Motor neuron (in vitro differentiated cells): ENCODE measurements around the gene MAIP1. TPM values are rescaled to one million over a fixed set of nuclear protein-coding genes. Genes with fewer than 3 reads are reported as not detected.
A peak's percentile ranks its signal among the peaks of the same experiment; 100 is the strongest.

Source experiments
- ATAC-seq, 8 experiments: fragments of 200-7000 bp; cut with Tn5 transposase; replicated peaks in 6 of 8; 2 replicates each; pipeline ENCODE4 v1.8.0; 2021; ENCODE audit warnings: mild to moderate bottlenecking in 8 of 8, moderate library complexity in 8 of 8
- H3K27ac ChIP-seq, 2 donors: fragments of 250-450 bp; sonication (Bioruptor Pico); 2 replicates each; pipeline ENCODE4 v1.9.0; 2021; ENCODE audit warnings: antibody characterized with exemption in 2 of 2, mild to moderate bottlenecking in 2 of 2, moderate library complexity in 1 of 2
- H3K4me1 ChIP-seq, 2 donors: fragments of 250-450 bp; sonication (Bioruptor Pico); replicated peaks in 1 of 2; 2 replicates each; pipeline ENCODE4 v1.6.1; 2021; ENCODE audit warnings: antibody characterized with exemption in 2 of 2, mild to moderate bottlenecking in 2 of 2, moderate library complexity in 1 of 2
- H3K4me3 ChIP-seq, 5 donors: fragments of 250-450 bp; sonication (Bioruptor Pico); 2 replicates each; pipeline ENCODE4 v1.9.0; 2021; ENCODE audit warnings: antibody characterized with exemption in 5 of 5, mild to moderate bottlenecking in 5 of 5, moderate library complexity in 4 of 5
- WGBS, 10 experiments: fragments of 450-650 bp; shearing (Covaris generic); methylation state at CpG; one replicate each; pipeline ENCODE4 v1.0.0; 2022; 5-methylcytosine and 5-hydroxymethylcytosine counted together
- in situ Hi-C, 9 experiments: fragments of 400-800 bp; cut with MboI; loops; one replicate each; pipeline ENCODE4 v1.15.0; 2021; ENCODE audit warnings: low sequenced_read_pairs in 9 of 9, low pct_unique_long_range_greater_than_20kb in 2 of 9; ENCODE audit not compliant: unreplicated experiment in 9 of 9
- total RNA-seq, 8 experiments: library from RNA; unstranded; fragments of 300-600 nt; gene quantifications; 2 replicates each; pipeline versions ENCODE4 v1.2.3 to v1.2.4, GENCODE V29; 2022

MAIP1 gene
- total RNA-seq, 8 experiments from 2014 or later: 15.1 to 35.5 (median 23.8) TPM

DNA sequence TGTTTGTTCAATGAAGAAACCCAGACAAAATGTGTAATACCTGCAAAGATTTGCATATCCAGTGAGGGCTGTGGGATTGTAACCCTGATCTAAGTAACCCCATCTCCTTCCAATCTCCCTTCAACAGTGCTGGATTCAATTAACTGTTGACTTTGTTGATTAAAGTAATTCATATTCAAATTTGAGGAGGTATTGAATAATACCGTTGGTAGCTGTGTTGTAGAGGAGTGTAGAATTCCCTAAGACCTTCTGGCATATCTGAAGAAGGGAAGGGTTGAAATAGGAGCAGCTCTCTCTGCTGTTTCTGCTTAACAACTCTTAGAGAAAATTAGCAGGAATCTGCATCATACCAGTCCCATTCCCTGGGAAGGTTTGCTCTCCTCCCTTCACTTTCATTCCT, 28.2 kb downstream of the MAIP1 start:
- Histone ChIP-seq H3K4me3 (no peak overlapping the region), H3K4me1 (peaks cover 11 to 23% of the 10 kb centered on the region in 2 donors), H3K27ac (no peak overlapping the region)
- no peak for ATAC-seq
- in situ Hi-C loops: loop anchor here (5.0 to 25.0 kb wide), 8 partner anchors 204 to 729 kb away; partner anchors contain the start of gene SPATS2L (in 2 of the 9)
- 0 to 33% (median 10%) methylated on average over 1 of the region's 1 CpG; no CpG with 5 or more reads in 3 of the 10 experiments for WGBS, 10 experiments

DNA sequence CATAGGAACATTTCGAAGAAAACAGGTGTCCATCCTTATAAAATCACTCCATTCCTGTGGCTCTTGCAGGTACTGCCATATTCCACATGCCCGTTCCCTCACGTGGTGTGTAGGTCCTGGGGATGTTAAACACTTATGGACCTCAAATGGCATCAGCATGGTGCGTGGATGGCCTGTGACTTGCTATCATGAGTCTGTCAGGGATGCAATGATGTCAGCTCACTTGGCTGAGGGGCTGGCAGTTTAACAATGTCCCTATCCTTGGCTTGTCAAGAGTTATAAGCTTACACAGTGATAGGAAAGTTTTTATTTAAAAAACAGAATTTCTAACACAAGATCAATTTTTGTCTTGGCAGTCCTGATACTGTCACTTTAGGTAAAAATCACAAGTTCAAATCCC, 28.8 kb downstream of the MAIP1 start:
- in situ Hi-C loops: loop anchor here (5.0 to 25.0 kb wide), 8 partner anchors 203 to 728 kb away; partner anchors contain the start of gene SPATS2L (in 2 of the 9)
- Histone ChIP-seq H3K27ac (no peak overlapping the region), H3K4me3 (no peak overlapping the region), H3K4me1 (peaks cover 16 to 27% of the 10 kb centered on the region in 2 donors)
- no peak for ATAC-seq
- WGBS, 10 experiments: 0 to 100% (median 76%) methylated on average over 1 to 4 of the region's 4 CpGs; no CpG with 5 or more reads in 1 of the 10 experiments

DNA sequence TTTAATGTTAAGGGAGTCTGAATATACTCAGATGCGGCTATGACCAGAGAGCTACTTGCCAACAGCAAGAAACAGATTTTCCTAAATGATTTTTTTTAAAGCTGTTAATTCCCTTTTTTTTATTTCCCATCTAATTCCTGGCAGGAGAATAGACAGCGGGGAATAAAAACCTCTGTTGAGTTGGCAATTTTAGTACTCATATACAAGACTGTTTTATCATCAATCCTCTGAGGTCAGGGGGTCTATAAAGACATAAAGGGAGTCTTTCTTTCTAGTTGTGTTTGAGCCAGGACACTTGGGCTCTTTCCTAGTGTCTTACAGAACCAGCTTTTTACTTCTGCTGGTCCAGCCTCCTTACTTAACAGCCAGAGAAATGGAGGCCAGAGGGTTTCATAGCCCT, 29.4 kb downstream of the MAIP1 start:
- H3K4me3 ChIP-seq: no peak overlapping the region
- no peak overlapping the region for H3K27ac ChIP-seq
- peaks cover 16 to 24% of the 10 kb centered on the region in 2 donors for H3K4me1 ChIP-seq
- in situ Hi-C loops: loop anchor here (5.0 to 25.0 kb wide), 8 partner anchors 203 to 728 kb away; partner anchors contain the start of gene SPATS2L (in 2 of the 9)
- 44 to 100% (median 100%) methylated on average over 1 to 2 of the region's 2 CpGs for WGBS, 10 experiments
- no peak for ATAC-seq

DNA sequence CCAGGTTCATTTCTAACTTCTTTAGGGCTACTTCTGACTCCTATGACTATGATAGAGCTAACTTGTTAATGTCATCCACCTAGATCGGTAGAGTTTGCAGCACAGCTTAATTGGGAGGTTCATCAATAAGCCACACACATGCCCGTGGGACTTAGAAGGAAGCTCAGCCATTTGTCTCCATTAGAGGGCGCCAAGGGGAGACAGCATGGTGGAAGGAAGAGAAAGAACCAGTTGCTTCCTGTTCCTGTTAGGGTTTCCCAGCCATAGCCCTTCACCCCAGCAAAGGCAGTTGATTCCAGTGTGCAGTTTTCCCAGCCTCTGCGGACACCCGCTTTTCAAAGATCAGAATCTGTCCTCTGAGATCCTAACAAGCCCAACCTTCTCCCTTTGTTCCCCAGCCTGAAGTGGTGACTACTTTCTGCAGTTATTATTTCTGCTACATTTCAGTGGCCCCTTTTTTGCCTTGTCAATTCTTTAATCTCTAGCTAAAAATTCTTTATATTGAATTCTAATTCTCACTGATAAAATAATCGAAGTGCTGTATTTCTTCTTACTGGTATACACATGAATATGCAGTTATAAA, 30.3 kb downstream of the MAIP1 start:
- in situ Hi-C loops: loop anchor here (10.0 to 25.0 kb wide), 7 partner anchors 202 to 727 kb away; partner anchors contain the start of gene SPATS2L (in 2 of the 9)

DNA sequence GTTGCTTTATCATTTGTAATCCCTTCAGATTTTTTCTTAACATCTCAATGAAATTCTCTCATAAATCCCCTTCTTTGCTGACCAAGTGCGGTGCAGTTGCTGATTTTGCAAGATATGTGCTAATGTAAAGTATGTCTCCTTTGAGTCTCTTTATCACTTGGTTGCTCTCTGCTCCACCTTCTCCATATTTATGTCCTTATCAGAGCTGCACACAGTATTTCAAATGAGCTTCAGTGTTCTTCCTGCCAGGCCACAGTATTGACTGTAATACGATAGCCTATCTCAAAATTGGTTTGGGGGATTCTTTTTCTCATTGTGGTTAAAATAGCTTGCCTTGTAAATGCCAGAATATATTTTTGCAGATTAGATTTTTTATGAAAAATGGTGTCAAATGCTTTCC, 32.2 kb downstream of the MAIP1 start:
- Histone ChIP-seq H3K4me1 (peaks cover 15 to 16% of the 10 kb centered on the region in 2 donors), H3K4me3 (no peak overlapping the region), H3K27ac (no peak overlapping the region)
- WGBS, 10 experiments: 58 to 100% (median 80%) methylated on average over 1 to 2 of the region's 2 CpGs
- in situ Hi-C loops: loop anchor here (10.0 to 25.0 kb wide), 7 partner anchors 200 to 725 kb away; partner anchors contain the start of gene SPATS2L (in 2 of the 9)
- no peak for ATAC-seq

More for the DNA sequence above, 30.3 kb downstream of the MAIP1 start:
- peaks cover 16 to 22% of the 10 kb centered on the region in 2 donors for H3K4me1 ChIP-seq
- H3K4me3 ChIP-seq: no peak overlapping the region
- 48 to 86% (median 63%) methylated on average over 2 to 6 of the region's 6 CpGs for WGBS, 10 experiments
- no peak overlapping the region for H3K27ac ChIP-seq
- peak; percentile 49 to 90 (median 72) for ATAC-seq

DNA sequence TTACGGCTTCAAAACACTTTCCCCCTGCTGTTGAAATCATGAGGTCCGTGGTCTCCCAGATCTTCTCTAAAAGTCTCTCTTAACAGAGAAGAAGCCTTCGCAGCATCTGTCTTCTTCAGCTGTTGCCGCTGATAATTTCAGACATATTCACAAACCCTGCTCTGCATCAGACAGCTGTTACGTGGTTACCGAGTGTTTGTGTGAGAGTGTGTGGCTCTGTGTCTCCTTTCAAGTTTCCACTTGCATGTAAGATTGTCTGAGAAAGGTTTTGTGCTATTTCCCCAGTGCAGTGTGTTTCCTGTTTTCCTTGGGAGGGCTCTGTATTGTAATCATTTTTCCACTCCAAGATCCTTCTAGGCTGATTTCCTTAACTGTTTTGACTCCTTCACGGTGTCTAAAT, 32.8 kb downstream of the MAIP1 start:
- WGBS, 10 experiments: 9 to 87% (median 73%) methylated on average over 2 to 7 of the region's 7 CpGs; no CpG with 5 or more reads in 1 of the 10 experiments
- peak in 1 of 8 experiments; percentile 69 for ATAC-seq
- Histone ChIP-seq H3K4me3 (no peak overlapping the region), H3K4me1 (peaks cover 15 to 16% of the 10 kb centered on the region in 2 donors), H3K27ac (no peak overlapping the region)
- in situ Hi-C loops: loop anchor here (10.0 to 25.0 kb wide), 7 partner anchors 199 to 724 kb away; partner anchors contain the start of gene SPATS2L (in 2 of the 9)

DNA sequence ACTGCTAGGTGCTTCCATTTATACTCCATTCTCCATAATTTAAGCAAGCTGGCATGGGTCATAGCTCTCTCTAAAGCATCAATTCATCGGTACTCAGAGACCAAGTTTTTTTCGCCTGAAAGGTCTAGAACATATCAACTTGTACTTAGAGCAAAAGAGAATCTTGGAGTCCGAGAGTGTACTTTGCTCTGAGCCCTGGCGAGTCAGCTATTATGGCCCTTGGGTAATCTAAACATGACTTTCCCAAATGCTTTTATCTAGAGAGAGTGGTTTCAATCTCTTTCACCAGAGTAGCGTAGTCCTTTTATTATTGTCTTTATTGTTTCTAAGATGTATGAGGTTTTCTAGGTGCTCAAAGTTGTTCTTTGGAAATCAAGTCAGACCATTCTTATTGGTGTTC, 34.4 kb downstream of the MAIP1 start:
- no peak overlapping the region for H3K27ac ChIP-seq
- peaks cover 15 to 16% of the 10 kb centered on the region in 2 donors for H3K4me1 ChIP-seq
- in situ Hi-C loops: loop anchor here (10.0 to 25.0 kb wide), 7 partner anchors 197 to 722 kb away; partner anchors contain the start of gene SPATS2L (in 2 of the 9)
- no peak for ATAC-seq
- 86 to 100% (median 94%) methylated on average over 2 to 5 of the region's 5 CpGs; no CpG with 5 or more reads in 3 of the 10 experiments for WGBS, 10 experiments
- H3K4me3 ChIP-seq: no peak overlapping the region

DNA sequence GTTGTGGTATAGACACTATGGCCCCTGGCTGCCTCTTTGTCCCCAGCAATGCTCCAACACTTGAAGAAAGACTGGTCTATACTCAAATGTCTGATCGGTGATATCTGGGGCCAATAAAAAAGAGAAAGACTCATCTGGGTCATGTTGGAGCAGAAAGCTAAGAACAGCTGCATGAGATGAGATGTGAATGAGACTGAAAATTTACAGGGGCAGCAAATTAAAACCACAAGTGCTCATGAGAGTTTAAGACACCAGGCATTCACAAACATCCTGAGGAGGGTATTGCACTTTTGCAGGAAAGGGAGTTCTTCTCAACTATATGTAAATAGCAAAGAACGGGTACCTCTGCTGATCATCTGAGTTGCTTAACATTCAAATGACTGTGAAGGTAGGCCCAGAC, 36.3 kb downstream of the MAIP1 start:
- WGBS, 10 experiments: 8 to 100% (median 97%) methylated on average over 1 to 2 of the region's 2 CpGs; no CpG with 5 or more reads in 1 of the 10 experiments
- in situ Hi-C loops: loop anchor here in 8 of 9 experiments (25.0 kb wide), 6 partner anchors 196 to 721 kb away; partner anchors contain the start of gene SPATS2L (in 2 of the 8)
- no peak for ATAC-seq

DNA sequence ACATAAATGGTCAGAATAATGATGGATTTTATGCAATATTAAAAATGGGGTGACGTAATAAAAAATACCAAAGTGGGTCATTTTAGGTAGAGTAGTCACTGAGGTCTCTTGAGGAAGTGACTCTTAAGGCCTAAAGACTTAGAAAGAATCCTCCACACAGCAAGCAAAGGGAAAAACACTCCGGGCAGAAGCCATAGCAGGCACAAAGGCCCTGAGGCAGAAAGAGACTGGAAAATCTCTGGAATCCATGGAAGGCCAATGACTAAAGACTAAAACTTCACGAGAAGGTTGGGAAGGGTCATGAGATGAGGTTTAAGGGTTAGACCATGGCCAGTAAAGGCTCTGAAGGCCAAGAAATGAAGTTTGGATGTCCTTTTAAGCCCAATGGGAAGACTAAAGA, 36.9 kb downstream of the MAIP1 start:
- WGBS, 10 experiments: 60 to 100% (median 87%) methylated on average over 1 to 3 of the region's 3 CpGs; no CpG with 5 or more reads in 1 of the 10 experiments
- no peak for ATAC-seq
- Histone ChIP-seq H3K27ac (no peak overlapping the region), H3K4me1 (peaks cover 11 to 12% of the 10 kb centered on the region in 2 donors), H3K4me3 (no peak overlapping the region)
- in situ Hi-C loops: loop anchor here in 8 of 9 experiments (25.0 kb wide), 6 partner anchors 195 to 720 kb away; partner anchors contain the start of gene SPATS2L (in 2 of the 8)

More for the DNA sequence above, 36.3 kb downstream of the MAIP1 start:
- Histone ChIP-seq H3K27ac (no peak overlapping the region), H3K4me3 (no peak overlapping the region), H3K4me1 (peaks cover 12 to 14% of the 10 kb centered on the region in 2 donors)

DNA sequence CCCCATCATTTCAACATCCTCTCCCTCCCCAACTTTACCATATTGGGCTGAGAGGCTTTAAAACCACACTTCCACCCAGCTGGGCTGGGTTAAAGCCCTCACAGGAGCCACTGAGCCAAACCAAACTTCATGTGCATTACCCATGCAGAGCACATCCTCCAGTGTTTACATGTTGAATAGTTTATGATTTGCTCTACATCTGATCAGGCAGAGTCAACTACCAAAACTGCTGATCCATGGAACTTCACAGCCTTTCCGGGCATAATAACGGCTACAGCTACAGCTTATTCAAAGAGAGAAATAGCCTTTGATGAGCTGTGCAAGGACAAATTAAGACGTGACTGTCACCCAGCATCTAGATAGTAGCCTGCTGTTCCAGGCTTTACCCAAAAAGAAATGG, 39.0 kb downstream of the MAIP1 start:
- 20 to 100% (median 80%) methylated on average over 1 to 3 of the region's 3 CpGs; no CpG with 5 or more reads in 3 of the 10 experiments for WGBS, 10 experiments
- H3K4me1 ChIP-seq: no peaks in the 10 kb centered on the region
- ATAC-seq: peak in 3 of 8 experiments; percentile 47 to 59 (median 49)
- in situ Hi-C loops: loop anchor here in 8 of 9 experiments (25.0 kb wide), 6 partner anchors 193 to 718 kb away; partner anchors contain the start of gene SPATS2L (in 2 of the 8)
- H3K27ac ChIP-seq: no peak overlapping the region
- no peak overlapping the region for H3K4me3 ChIP-seq

DNA sequence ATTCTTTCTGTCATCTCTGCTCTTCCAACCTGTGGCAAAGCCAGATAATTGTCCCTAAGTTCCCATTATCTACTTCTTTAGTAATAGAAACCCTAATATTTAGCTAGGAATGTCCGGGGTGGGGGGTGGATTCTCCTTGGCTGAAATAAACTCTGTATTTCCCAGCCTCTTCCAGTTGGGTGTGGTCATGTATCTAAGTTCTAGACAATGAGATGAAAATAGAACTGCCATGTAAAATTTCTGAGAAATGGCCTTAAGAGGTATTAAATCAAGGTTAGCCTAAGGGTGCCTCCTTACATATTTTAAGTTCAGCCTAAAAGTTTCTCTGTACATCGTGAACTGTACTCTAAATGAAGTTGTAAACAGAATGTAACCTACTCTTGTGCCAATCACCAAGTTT, 39.5 kb downstream of the MAIP1 start:
- Histone ChIP-seq H3K4me1 (no peaks in the 10 kb centered on the region), H3K4me3 (no peak overlapping the region), H3K27ac (no peak overlapping the region)
- 10 to 93% (median 80%) methylated on average over 1 to 2 of the region's 2 CpGs; no CpG with 5 or more reads in 3 of the 10 experiments for WGBS, 10 experiments
- peak in 3 of 8 experiments; percentile 33 to 61 (median 54) for ATAC-seq
- in situ Hi-C loops: loop anchor here in 8 of 9 experiments (25.0 kb wide), 6 partner anchors 192 to 717 kb away; partner anchors contain the start of gene SPATS2L (in 2 of the 8)

DNA sequence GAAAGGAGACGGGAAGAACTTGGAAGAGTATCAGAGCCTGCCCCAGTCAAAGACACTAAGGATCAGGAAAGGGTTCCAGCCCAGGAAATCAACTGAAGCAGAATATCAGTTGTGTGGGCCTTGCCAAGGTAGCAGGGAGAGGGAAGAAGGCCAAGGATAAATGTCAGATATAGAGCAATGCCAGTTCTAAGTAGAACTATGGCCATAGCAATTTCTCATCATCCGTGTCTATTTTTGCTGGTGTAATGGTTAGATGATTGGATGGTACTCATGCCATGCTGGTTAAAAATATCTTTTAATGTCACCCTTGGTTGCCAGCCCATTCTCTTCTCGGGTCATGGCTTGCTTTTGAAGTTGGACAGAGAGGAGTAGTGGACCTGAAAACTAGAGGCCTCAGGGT, 41.9 kb downstream of the MAIP1 start:
- ATAC-seq: no peak
- H3K4me1 ChIP-seq: no peaks in the 10 kb centered on the region
- WGBS, 10 experiments: 37 to 100% (median 83%) methylated on average over 1 to 3 of the region's 3 CpGs; no CpG with 5 or more reads in 3 of the 10 experiments
- H3K4me3 ChIP-seq: no peak overlapping the region
- in situ Hi-C loops: loop anchor here in 8 of 9 experiments (25.0 kb wide), 6 partner anchors 190 to 715 kb away; partner anchors contain the start of gene SPATS2L (in 2 of the 8)
- H3K27ac ChIP-seq: no peak overlapping the region

DNA sequence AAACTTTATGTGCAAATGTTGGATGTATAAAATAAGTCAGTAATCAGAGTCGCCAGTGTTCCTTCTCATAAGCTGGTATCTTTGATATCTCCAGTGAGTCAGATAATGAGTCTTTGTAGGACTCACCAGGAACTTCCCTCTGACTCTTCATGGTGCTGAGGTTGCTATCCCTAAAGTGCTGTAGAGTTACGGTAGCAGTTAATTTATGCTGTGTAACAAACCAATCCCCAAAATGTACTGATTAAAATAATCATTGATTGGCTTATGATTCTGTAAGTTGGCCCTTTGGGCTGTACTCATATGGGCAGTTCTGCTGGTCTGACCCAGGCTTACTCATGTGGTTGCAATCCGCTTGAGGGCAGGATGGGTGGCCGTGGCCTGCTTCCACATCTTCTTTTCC, 43.8 kb downstream of the MAIP1 start:
- peaks cover 3 to 6% of the 10 kb centered on the region in 2 donors for H3K4me1 ChIP-seq
- ATAC-seq: no peak
- no peak overlapping the region for H3K4me3 ChIP-seq
- 82 to 100% (median 91%) methylated on average over 1 to 4 of the region's 4 CpGs; no CpG with 5 or more reads in 1 of the 10 experiments for WGBS, 10 experiments
- H3K27ac ChIP-seq: no peak overlapping the region
- in situ Hi-C loops: loop anchor here in 8 of 9 experiments (25.0 kb wide), 6 partner anchors 188 to 713 kb away; partner anchors contain the start of gene SPATS2L (in 2 of the 8)
